SKM-1 (cell line): ENCODE data around the gene PXN.
"Not testable (repeated sequence)": the region's sequence is repeated elsewhere in the genome, so short reads cannot be mapped to it uniquely, and the experiment has no call there.

Experiments
- DNase-seq: peaks from one replicate; lab custom pipeline; 2025; ENCODE audit not compliant: unreplicated experiment; lab: John Stamatoyannopoulos, UW

PXN gene

GRCh38 chr12:120242275-120242799 is 23.2 kb downstream of the PXN start:
- no peak for DNase-seq

GRCh38 chr12:120241561-120242274 is 23.8 kb downstream of the PXN start:
- DNase-seq, result no peak

GRCh38 chr12:120240495-120240833 is 25.1 kb downstream of the PXN start:
- DNase-seq, result no peak

GRCh38 chr12:120239776-120240494 is 25.6 kb downstream of the PXN start:
- DNase-seq, result no peak

- DNase-seq, result no peak
Measured at GRCh38 chr12:120238839-120239445, 26.6 kb downstream of the PXN start.

- DNase-seq, result no peak
Measured at GRCh38 chr12:120238217-120238616, 27.3 kb downstream of the PXN start.

GRCh38 chr12:120237360-120238171 is 28.0 kb downstream of the PXN start:
- no peak for DNase-seq

GRCh38 chr12:120236809-120237208 is 28.7 kb downstream of the PXN start:
- DNase-seq, result not testable (repeated sequence)

- DNase-seq, result no peak
Measured at GRCh38 chr12:120235369-120236323, 29.9 kb downstream of the PXN start.

GRCh38 chr12:120234643-120235368 is 30.7 kb downstream of the PXN start:
- no peak for DNase-seq

- DNase-seq, result no peak
Measured at GRCh38 chr12:120231316-120232011, 34.1 kb downstream of the PXN start.

- DNase-seq, result no peak
Measured at GRCh38 chr12:120230974-120231315, 34.6 kb downstream of the PXN start.

- no peak for DNase-seq
Measured at GRCh38 chr12:120230326-120230973, 35.1 kb downstream of the PXN start.

- no peak for DNase-seq
Measured at GRCh38 chr12:120229487-120230325, 35.8 kb downstream of the PXN start.

- DNase-seq, result no peak
Measured at GRCh38 chr12:120229071-120229486, 36.5 kb downstream of the PXN start.

GRCh38 chr12:120228291-120229070 is 37.0 kb downstream of the PXN start:
- no peak for DNase-seq

GRCh38 chr12:120228041-120228290 is 37.6 kb downstream of the PXN start:
- DNase-seq, result no peak
